ENCODE measurements around the gene IL17REL.
"Not testable (repeated sequence)": the region's sequence is repeated elsewhere in the genome, so short reads cannot be mapped to it uniquely, and the experiment has no call there.

Gene IL17REL

DNA sequence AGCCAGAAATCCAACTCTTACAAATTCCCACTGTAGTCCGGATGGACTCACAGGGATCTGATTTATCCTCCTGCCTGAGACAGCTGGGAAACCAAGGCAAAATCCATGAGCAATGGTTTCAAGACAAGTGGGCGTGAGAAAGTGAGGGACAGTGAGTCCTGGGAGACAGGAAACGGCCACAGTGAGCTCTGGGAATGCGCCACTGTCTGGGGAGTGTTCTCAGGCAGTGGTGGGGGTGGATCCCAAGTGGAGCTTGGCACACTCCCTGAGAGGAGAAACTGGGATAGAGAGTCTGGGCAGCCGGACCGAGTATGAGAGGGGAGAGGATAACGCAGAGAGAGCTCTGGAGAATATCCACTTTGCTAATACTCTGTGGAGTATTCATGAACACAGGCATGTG is 9.8 kb downstream of the IL17REL start:
- no peak for DNase-seq

DNA sequence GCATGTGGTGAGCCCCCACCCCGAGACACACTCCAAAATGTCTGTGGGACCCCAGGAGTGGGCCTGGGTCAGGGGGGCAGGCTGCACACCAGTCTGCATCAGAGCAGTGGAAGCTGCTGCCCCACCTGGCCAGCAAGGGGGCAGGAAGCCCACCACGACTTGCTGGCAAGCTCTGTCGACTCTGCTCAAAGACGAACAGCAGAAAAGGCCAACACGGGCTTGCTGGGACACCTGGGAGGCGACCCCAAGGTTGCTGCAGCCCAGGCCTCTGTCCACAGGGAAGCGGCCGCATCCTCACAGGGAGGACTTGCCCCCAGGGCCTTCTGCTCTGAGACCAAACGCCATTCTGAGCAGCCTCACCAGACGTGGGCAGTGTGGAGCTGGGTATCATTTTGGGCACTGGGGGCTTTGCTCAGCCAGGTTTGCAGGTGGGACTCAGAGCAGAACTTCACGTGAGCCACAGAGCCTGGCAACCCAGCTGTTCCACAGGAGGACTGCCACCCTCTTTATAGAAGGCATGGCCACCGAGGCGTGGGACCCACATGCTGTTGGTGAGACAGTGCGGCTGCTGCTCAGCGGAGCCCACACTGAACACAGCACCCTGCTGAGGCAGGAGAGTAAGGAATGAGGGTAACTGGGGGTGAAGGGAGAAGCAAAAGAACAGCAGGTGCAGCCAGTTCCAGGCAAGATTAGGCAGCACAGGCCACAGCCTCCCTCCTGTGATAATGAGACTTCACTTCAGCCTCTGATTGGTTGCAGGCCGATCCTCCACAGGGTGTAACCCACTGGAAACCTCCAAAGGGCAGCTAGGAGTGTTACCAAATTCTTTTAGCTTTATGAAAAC is 11.0 kb downstream of the IL17REL start:
- DNase-seq = no peak

DNA sequence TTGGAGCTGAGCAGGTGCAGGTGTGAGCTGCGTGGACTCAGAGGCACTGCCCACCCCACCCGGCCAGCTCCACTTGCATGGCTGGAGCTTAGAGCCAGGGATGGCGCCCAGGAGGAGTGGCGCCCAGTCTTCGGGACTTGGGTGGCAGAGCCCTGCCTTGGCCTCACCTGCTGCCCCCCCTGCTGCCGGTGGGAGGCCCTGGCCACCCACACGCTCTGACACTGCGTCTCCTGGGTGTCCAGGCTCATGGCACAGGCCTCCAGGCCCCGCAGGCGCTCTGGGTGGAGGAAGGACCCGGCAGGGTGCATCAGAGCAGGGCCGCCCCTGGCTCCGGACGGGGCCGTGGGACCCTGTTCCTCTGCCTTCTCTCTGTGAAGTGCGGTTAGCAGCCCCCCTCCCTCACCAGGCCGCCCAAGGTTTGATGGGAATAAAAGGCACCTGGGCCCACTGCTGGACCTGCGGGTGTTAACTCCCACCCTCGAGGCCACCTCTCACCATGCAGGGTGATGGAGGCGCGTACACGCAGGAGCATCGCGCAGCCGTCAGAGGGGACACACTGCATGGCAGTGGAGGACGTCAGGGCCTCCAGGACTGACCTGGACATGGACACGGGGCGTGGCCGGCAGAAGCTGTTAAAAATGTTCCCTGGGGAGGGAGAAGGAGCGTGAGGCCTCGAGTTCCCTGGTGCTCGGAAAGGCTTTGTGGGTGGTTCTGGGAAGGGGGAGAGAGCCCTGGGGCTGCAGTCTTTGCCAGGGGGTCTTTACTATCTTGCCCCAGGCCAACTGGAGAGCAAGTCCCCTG is 11.8 kb downstream of the IL17REL start:
- DNase-seq = no peak

DNA sequence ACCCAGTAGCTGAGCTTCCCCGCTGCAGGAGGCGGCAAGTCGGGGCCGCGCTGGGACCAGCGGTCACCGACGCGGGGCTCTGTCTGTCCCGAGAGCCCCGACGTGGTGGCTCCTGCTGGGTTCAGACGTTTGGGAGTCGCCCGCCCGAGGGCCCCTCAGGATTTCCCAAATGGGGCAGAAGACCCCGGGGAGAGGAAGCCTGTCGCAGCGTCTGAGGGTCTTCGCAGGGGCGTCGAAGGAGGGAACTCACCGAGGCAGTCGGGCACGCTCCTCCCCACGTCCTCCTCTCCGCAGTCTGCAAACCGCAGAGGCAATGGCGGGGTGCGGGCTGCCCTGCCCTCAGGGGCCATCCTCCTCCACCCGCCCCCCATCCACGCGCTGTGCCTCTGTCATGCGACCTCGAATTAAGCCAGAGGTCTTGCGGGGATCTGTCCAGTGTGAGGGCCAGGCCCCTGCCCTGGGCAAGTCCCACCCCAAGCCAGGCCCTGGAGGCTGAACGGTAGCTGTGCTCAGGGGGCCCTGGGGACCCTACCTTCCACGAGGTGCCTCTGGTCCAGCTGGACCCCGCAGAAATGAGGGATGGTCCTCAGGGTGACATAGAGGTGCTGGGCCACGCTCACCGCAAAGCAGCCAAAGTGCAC is 12.5 kb downstream of the IL17REL start:
- no peak for DNase-seq

DNA sequence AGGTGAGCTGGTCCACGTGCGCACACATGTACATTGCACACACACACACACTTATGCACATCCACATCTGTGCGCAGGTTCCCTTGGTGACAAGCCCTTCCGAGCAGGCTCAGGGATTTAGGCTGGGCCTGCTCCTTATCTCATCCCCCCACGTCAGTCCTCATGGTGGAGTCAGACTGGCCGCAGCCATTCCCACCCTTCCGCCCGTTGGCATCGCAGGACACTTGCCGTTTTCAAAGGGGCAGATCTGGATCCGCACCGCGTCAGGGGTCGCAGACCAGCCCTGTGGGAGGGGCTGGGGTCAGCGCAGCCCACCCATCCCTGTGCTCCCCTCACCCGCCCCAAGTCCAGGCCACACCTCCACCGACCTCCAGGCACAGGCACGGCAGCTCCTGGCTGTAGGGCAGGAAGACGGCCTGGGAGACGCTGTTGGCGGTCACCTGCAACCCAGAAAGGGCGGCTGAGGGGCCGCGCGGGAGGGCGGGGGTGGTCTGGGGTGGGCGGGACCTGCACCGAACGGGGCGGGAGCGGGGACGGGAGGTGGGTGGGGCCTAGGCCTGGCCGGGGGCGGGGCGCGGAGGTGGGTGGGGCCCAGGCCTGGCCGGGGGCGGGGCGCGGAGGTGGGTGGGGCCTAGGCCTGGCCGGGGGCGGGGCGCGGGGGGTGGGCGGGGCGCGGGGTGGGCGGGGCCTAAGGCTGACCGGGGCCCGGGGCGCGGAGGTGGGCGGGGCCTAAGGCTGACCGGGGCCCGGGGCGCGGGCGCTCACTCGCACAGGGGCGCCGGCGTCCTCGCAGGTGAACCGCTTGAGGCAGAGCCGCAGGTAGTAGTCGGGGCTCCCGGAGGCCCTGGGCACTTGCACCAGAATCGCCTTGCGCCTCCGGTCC is 13.3 kb downstream of the IL17REL start:
- no peak for DNase-seq

DNA sequence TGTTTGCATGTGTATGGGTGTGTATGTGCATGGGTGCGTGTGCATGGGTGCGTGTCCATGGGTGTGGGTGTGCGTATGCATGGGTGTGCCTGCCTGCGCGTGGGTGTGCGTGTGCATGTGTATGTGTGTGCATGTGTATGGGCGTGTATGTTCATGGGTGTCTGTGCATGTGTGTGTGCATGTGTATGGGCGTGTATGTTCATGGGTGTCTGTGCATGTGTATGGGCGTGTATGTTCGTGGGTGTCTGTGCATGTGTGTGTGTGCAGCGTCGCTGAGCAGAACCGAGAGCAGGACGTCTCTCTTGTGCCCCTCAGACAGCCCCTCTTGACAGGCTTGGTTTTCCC is 13.9 kb downstream of the IL17REL start:
- DNase-seq = no peak

DNA sequence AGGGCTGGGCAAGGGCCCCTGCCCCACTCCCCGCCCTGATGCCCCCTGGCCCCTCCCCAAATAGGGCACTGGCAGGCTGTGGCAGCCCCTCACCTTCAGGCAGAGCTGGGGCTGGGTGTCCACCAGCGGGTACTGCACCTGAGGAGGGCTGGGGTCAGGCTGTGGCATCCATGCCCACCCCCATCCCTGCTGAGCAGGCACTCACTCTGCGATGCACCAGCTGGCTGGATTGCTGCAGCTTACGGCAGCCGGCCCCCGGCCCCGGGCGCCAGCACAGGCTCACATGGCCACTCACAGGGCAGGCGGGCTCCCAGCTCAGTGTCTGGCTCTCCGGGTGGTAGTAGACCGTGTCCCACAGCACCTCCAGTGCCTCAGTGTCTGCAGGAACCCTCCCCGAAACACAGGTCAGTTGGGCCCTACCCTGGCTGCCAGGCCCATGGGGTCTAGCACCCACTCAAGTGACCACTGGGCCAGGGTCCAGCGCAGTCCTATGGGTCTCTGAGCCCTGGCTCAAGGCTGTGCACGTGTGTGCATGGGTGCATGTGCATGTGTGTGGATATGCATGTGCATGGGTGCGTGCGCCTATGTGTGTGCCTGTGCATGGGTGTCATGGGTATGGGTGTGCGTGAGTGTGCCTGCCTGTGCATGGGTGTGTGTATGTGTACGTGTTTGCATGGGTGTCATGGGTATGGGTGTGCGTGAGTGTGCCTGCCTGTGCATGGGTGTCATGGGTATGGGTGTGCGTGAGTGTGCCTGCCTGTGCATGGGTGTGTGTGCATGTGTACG is 14.4 kb downstream of the IL17REL start:
- DNase-seq = no peak

DNA sequence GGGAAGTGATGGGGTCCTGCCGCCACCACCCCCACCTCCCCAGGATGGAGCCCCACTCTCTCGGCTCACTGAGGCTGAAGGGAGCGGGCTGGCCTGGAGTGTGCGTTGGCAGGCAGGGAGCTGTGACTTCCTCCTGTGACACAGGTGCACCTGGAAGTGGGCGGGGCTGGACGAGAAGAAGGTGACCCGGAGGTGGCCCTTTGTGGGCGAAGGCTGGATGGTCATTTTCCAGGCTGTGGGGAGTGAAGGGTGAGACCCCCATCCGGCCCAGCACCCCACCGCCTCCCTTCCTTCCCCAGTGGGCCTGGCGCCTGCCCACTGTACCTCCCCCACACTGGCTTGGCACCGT is 15.3 kb downstream of the IL17REL start:
- DNase-seq = no peak

DNA sequence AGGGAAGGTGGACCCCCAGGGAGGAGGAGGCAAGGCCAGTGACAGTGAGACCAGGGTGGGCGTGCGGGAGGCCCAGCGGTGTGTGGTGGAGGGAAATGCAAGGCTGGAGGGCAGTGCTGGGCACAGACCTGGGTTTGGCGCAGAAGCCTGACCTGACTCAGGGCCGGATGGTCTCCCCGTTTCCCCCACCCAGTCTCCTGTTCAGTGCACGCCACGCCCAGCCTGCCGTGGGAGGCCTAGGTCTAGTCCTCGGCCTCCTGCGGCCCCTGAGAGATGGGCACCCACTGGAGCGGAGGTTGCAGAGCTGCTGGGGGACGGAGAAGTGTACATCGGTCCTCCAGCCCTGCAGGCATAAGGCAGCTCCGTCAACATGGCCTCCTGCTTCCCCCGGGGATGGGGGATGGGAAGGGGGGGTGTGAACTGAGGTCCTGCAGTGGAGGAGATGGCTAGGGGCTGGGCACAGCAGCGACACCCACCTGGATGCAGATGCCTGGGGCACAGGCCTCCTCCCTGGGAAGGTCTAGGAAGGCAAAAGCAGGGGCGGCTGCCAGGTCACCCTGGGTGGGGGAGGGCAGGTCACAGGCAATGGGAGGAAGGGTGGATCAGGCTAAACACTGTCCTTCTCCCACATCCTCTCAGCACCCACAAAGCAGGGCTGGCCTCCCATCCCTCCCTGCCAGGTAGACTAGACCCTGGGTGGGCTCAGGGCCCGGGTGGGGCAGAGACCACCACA is 15.9 kb downstream of the IL17REL start:
- no peak for DNase-seq

DNA sequence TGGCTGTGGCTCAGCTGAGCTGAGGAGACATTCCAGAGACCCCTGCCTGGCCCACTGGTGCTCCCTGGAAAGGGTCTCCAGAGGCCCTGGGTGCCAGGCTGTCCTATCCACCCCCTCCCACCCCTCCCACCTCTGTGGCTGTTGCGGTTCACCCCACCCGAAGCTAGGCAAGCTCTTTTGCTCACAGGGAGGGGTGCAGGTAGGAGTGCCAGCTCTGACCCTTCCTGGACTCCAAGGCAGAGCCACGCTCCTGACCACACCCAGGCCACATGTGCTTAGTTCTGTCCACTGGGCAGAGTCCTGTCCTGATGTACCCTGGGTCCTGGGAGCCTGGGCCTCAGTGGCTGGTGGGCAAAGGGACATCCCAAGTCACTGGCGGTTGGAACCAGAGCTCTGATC is 16.4 kb downstream of the IL17REL start:
- no peak for DNase-seq

DNA sequence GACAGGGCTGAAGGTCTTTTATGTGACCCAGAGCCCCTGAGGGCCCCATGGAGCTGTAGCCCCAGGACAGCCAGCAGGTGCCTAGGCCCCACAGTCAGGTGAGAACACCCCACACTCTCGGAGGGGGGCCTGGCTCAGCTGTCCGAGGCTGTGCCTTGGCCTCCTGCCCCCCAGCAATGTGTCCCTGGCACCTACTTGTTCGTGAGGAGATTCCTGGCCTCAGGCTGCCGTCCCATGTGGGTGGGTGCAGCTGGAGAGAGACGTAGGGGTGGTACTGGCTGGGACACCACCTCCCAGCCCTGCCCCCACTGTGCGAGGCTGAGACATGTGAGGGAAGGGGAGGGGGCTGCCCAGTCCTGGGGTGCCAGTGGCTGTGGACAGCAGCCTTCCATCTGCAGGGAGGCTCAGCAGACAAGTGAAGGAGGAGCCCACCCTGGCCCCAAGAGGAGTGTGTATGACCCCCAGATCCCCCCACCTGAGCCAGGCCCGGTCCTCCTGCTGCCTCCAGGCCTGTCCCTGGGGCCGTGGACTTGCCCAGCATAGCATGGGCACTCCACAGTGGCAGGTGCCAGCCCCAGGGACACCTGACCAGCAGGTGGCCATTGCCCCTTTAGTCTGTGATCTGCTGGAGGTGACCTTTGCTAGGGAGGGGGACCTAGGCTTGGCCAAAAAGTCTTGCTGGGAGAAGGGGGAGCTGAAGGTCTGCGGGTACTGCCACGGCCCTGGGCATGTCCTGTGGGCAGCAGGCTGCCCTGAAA is 17.0 kb downstream of the IL17REL start:
- DNase-seq = no peak

DNA sequence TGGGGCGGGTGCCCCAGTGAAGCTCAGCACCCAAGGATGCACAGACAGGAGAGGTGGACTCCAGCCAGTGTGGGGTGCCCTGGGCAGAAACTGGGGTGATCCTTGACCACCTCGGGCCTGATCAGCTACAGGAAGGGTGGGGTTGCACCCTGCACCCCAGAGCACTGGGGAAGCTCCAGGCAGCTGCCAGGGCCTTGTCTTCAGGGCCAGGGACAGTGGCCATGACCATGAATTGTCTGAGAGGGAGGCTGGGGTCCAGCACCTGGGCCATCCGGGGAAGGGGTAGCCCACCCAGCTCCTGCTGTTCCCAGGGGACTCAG is 17.6 kb downstream of the IL17REL start:
- no peak for DNase-seq

DNA sequence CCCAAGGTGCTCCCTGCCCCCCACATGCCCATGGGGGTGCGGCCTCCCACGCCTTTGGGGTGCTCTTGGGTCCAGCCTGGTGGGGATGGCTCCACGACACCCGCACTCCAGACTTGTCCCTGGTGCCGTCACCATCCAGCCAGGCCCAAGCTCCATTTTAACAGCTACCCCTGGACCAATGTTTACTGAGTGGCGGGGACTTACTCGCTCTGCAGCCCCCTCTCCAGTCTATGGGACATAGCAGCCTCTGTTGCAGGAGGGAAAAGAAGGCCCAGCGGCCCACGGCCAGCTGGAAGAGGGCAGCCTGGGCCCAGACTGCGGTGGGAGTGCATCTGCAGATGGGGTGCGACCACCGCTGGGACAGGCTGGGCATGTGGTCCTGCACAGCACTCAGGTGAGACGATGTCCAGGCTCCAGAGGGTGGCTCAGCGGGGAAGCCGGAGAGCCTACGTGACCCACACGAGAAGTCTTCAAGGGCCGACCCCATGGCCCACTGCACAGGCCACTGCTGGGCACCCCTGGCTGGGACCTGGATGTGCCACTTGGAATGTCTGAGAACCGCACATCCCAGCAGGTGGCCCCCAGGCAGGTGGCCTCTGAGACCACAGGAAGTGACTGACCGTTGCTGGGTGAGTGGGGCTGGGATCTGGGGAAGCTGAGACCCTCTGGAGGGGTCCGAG is 18.1 kb downstream of the IL17REL start:
- no peak for DNase-seq

DNA sequence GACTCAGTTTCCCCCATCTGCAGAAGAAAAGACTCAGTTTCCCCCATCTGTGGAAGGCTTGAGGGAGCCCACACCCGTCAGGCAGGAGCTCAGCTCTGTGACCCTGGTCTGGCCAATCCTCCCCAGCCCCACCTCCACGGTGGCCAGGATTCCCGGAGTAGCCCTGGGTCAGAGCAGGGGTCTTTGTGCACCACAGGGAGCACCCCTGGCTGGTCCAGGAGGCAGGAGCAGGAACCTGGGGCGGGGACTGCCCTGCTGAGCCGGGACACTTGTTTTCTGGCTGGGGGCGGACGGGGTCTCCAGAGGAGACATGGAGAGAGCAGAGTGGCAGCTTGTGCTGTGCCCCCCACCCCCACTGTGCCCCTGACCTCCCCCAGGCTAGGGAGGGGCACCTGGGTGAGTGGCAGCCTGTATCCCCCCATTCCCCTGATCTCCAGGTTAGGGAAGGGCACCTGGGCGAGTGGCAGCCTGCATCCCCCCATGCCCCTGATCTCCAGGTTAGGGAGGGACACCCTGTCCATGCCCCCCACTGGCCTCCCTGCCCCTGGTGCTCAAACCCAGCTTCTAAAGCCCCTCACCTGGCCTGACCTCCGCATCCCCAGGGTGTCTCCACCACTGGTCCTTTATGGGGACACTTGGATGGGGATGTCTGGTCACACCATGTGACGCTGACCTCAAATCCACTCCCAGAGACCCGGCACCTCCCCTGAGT is 18.8 kb downstream of the IL17REL start:
- no peak for DNase-seq

DNA sequence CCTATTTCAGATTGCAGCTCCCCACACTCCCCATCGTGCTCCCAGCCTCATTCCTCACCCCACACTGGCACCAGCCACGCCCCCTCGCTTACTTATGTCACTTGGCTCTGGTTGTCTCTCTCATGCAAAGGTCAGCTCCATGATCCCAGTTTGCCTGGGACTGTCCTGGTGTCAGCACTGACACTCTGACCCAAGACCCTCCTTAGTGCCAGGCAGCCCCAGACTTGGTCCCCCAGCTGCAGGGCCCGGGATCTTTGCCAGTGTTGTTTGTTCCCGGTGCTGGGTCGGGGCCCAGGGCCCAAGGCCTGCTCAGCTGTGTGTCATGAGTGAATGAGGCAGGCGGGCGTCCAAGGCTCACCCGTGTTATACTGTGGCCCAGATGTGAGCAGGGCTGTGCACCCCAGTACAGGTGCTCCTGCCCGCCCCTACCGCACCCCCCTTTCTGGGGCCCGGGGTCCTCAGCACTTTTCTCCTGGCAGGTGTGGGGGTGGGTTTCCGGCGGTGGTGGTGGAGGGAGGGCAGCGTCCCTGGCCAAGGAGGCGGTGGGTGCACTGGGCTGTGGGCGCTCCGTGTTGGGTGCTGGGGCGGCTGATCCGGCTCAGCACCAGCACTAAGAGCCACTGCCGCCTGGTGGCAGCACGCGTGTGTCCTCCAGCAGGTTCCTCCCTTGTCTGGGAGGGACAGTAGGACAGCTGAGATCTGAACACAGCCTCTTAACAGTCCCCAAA is 19.5 kb downstream of the IL17REL start:
- no peak for DNase-seq

DNA sequence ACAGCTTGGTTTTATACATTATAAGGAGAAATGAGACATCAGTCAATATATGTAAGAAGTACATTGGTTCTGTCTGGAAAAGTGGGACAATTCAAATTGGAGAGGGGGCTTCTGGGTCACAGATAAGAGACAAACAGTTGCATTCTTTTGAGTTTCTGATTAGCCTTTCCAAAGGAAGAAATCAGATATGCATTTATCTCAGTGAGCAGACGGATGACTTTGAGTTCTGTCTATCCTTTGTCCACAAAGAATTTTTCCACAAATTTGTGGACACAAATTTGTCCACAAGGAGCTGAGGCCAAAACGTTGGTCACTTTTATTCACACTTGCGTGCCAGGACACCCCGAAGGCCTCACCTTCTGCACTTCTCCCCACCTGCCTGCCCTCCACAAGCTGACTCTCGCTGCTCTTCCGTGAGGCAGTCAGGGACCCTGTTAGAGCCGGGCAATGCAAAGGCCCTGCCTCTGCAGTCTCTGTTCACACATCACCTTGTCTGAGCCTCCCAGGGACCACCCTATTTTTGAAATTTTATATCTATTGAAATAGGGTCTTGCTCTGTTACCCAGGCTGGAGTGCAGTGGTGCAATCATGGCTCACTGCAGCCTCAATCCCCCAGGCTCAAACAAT is 20.5 kb downstream of the IL17REL start:
- DNase-seq = no peak

DNA sequence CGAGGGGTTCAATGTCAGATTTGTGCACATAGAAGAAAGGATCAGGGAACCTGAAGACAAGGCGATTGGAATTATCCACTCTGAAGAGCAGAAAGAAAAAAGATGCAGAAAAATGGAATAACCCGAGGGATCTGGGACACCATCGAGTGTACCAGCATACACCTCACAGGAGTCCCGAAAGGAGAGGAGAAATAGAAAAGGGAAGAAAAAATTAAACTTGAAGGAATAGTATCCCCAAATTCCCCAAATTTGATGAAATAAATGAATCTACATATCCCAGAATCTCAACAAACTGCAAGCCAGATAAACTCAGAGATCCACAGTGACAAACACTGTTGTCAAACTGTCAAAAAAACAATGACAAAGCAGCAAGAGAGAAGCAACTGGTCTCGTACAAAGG is 21.4 kb downstream of the IL17REL start:
- DNase-seq = no peak

DNA sequence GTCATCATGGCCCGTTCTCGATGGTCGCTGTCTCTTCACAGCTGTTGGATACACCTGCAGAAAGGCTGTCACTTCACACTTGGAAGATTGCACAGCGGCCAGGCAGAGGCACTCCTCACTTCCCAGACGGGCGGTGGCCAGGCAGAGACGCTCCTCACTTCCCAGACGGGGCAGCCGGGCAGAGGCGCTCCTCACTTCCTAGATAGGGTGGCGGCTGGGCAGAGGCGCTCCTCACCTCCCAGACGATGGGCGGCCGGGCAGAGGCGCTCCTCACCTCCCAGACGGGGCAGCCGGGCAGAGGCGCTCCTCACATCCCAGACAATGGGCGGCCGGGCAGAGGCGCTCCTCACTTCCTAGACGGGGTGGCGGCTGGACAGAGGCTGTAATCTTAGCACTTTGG is 22.7 kb downstream of the IL17REL start:
- not testable (repeated sequence) for DNase-seq
